ENCODE results near the gene IL11.

The IL11 gene

DNA sequence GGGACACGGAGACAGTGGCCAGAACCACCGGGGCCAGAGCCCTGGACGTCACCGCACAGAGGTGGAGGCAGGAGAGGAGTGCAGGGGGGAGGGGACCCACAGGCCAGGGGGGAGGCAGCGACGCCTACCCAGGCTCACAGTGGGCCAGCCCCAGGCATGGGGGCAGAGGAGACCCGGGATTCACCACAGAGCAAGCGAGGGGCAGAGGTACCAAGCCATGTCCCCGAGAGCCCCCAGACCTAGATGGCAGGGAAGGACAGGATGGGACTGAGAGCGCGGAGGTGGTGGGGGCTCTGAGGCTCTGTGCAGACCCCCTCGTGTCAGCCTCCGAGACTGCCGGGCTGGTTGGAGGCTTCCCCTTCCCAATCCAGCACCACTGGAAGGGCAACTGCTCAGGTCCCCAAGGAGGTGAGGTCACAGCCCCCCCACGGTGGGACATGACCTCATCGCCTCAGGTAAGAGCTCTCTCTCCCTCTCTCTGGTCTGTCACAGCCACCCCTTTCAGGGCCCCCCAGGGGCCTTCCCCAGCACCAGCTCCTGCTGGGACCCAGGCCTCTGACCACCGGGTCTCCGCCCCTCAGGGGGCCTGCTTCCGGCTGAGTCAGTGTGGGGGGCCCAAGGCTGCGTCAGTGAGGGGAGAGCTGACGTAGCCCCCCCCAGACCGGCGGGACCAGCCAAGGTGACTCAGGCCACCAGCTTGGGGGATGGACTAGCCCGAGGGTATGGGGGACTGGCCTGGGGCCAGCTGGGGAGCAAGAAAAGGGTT lies 2.2 kb upstream of the IL11 start:
- DNase-seq (ENCODE audit: low read depth) = no peak

DNA sequence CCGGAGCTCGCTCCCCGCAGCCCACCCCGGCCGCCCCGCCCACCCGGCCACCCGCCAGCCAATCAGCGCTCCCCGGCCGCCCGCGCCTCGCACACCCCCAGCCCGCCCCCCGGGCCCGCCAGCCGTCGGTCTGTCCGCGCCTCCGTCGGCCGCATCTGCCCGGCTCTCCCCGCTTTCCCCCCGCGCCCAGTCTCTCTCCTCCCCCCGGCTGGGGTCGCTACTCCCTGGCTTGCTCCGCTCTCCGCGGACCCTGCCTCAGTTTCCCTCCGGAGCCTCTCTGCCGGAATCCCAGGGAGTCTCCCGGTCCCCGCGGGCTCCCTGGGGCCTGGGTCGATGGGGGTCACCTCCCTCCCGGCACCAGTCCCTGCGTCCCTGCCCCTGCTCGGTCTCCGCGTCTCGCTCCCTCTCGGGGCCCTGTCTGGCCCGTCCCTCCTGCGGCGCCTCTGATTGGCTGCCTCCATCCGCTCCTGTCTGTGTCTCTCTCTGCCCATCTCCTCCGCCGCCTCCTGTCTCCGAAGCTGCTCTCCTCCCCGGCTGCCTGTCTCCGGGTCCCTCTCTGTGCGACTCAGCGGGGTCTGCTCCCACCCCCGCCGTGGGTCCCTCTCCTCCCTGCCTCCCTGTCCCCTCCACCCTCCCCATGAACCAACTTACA lies 484 bp downstream of the IL11 start:
- DNase-seq (ENCODE audit: low read depth) = no peak

DNA sequence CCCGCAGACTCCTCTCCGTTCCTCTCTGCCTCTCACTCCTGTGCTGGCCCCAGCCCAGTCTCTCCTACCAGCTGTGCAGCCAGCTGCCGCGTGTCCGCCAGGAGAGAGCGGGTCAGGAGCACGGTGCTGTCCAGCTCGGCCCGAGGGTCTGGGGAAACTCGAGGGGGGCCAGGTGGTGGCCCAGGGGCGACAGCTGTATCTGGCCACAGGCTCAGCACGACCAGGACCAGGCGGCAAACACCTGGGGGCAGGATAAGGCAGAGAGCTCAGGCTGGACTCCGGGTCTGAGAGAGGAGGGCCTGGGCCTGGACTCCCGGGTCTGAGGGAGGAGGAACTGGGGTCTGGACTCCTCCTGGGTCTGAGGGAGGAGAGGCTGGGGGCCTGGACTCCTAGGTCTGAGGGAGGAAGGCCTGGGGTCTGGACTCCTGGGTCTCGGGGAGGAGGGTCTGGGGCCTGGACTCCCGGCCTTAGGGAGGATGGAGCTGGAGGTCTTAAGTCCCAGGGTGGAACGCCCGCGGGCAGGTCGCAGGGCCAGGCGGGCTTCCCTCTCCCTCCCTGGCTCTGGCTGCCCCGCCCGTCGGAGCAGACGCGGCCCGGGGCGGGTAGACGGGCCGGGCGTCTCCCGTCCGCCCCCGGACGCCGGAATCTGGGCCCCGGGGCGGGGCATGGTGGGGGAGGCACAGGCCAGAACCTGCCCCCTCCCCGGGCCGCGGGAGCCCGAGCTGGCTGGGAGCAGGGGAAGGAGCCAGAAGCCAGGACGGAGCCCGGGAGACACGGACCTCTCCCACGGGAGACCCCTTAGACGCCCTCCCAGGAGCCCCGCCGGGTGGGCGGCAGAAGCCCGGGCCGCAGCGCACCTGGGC lies 1.3 kb downstream of the IL11 start:
- DNase-seq (ENCODE audit: low read depth) = no peak

DNA sequence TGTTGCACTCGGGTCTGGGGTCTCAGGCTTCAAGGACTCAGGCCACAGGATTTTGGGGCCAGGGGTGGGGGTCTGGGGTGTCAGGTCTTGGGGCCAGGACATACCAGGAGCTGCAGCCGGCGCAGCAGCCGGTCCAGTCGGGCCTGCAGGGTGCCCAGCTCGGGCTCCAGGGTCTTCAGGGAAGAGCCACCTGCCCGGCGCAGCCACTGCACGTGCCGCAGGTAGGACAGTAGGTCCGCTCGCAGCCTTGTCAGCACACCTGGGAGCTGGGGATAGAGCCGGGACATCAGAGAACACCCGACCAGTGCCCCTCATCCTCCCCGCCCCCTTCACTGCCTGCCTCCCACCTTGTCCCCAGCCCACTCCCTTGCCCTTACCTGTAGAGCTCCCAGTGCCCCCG lies 2.2 kb downstream of the IL11 start:
- DNase-seq (ENCODE audit: low read depth) = no peak

DNA sequence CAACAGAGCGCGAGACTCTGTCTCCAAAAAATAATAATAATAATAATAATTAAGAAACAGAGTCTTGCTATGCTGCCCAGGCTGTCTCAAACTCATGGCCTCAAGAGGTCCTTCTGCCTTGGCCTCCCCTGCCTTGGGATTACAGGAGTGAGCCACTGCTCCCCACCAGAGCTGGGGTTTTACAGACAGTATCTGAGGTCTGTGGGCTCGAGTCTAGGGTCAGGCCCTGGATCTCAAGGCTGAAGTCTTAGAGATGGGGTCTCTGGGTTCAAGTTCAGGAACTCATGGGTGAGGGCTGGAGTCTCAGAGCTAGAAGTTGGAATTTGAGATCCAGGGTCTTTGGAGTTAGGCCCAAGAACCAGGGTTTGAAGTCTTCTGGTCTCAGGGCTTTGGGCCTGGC lies 3.5 kb downstream of the IL11 start:
- DNase-seq (ENCODE audit: low read depth) = no peak

DNA sequence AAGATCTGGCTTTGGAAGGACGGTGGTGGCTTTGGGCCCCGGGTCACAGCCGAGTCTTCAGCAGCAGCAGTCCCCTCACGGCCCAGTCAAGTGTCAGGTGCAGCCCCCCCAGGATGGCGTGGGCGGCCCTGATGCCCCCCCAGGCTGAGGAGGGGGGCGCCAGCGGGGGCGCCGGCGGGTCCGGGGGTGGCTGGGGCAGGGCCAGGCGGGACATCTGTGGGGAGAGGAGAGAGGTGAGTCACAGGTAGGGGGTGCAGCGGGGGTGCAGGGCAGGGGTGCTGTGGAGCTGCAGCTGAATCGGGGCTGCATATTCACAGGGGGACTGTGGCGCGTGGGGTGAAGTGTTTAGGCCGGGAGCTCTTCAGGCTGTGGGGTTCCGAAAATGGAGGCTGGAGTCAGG lies 4.3 kb downstream of the IL11 start:
- DNase-seq (ENCODE audit: low read depth) = no peak

DNA sequence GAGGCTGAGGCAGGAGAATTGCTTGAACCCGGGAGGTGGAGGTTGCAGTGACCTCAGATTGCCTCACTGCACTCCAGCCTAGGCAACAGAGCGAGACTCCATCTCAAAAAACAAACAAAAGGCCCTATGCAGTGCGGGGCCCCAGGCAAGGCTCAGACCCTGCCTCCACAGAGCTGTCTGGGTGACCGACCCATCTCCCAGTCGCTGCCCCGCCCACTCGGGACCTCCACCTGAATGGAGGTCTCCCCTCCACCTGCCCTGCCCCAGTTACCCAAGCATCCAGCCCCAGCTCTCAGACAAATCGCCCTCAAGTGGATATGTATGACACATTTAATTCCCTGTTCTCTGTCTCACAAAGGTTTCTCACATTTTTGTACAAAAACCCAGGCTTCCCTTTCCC lies 5.0 kb downstream of the IL11 start:
- DNase-seq (ENCODE audit: low read depth) = no peak

DNA sequence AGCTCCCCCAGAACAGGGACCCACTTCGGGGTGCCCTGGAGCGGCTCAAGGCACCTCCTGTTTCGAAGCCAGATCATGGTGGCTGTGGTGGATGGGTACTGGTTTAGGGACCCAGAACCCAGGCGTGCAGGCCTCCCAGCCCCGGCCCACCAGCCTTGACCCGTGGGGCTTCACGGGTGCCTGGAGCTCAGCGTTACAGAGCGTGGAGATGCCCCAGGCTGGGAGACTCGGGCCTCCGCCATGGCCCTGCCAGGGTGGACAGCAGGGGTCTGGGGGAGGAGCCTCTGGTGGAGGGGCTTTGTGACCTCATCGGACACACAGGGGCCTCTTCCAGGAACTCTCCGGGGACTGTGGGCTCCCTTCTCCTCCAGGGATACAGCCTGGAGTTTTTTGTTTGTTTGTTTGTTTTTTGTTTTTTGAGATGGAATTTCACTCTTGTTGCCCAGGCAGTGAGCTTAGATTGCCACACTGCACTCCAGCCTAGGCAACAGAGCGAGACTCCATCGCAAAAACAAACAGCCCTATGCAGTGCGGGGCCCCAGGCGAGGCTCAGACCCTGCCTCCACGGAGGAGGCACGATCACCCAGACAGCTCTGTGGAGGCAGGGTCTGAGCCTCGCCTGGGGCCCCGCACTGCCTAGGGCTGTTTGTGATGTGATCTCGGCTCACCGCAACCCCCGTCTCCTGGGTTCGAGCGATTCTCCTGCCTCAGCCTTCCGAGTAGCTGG lies 7.1 kb downstream of the IL11 start, which contains the start of gene GARIN5B:
GARIN5B (minus strand) TSS at position 271 of the 727 bp plus-strand sequence; CDS start at position 77, 194 bp downstream.
- no peak for DNase-seq (ENCODE audit: low read depth)

DNA sequence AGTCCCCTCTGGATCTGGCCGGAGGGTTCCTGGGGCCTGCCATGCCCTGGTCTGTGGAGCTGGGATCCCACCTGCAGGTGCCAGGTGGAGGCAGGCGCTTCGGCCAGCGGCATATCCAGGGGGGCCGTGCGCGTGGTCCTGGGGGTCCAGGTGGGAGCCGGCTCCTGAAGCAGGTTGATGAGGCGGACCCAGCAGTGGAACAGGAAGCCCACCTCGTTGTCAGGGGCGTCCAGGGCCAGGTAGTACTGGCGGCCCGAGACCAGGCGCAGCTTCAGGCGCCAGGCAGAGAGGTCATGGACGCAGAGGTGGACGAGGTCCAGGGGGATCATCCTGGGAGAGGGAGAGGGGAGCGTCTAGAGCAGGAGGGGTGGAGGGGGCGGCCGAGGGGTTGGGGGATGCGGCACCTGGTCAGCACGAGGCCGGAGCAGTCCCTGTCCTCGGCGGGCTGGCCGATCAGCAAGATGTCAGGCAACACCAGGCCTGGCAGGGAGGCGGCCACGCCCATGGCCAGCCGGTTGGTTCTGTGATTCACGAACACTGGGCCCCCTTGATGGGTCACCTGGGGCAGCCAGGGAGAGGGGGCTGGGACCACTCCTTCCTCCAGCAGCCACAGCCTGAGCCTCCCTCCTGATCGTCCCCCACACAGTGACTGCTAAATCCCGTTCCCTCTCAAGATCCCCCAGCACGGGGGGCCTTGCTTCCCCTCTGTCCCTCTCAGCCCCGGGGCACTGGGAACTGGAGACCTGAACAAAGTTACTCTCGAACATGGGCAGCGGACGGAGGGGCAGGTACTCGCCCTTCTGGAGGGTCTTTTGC lies 7.9 kb downstream of the IL11 start:
- no peak for DNase-seq (ENCODE audit: low read depth)

DNA sequence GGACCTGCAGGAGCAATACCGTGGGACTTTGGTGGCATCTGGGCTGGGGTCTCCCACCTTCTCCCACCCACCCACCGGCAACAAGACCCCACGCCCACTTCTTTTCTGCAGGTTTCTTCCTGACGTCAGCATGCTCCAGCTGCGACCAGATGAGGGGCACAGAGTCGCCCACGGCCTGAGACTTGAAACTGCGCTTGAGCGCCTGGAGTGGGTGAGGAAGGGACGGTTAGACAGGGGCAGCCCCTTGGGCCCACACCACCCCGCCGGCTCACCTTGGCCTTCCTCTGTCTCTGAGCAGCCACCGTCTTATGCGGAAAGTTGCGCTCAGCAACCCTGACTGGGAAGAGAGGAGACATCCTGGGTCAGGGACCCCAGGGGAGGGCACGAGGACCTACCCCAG lies 9.4 kb downstream of the IL11 start:
- no peak for DNase-seq (ENCODE audit: low read depth)

DNA sequence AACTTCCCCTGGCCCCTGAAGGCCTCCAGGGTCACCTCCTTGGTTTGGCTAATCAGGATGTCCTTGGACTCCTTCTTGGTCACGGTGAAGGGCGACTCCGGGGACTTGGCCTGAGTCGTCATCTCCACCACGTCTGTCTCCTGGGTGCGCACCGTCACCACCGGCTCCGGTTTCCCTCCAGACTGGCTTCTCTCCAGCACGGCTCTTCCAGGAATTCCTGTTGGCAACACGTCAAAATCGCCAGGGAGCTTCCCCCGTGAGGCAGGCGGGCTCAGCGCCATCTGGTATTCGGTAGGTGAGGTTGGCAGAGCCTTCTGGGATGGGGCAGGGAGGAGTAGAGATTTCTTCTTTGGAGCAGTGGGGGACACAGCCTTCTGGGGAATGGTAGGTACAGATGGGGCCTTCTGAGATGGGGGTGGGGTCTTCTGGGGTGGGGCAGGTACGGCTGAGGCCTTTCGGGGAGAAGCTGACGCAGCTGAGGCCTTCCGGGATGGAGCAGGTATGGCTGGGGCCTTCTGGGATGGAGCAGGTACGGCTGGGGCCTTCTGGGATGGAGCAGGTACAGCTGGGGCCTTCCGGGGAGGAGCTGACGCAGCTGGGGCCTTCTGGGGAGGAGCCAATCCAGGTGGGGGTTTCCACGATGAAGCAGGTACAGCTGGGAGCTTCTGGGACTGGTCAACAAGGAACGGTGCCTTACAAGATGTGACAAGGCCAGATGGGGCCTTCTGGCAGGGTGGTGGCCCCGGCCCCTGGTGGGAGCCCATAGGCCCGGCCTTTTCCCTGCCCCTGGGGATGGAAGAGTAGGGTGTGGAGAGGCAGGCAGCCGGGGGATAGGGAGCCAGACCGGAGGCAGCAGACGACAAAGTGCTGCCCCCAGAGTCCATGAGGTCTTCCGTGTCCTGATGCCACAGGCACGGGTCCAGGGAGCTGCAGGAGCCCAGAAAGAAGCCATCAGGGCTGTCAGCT lies 11.0 kb downstream of the IL11 start:
- DNase-seq (ENCODE audit: low read depth) = no peak

DNA sequence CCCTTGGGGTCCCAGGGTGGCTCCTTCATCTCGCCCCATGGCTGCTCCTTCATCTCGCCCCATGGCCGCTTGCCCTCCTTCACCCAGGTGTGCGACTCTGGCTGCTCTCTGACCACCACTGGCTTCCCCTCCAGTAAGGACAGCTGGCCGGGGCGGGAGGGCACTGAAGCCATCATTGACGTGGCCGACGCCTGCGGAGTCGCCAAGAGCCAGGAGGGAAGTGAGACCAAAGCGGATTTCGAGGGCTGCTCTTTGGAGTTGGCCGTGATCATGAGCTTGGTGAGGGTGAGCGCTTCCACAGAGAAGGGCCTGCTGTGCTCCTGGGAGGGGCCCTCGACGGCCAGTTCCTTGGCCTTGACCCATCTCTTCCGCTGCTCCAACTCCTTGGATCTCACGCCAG lies 11.8 kb downstream of the IL11 start:
- DNase-seq (ENCODE audit: low read depth) = no peak

DNA sequence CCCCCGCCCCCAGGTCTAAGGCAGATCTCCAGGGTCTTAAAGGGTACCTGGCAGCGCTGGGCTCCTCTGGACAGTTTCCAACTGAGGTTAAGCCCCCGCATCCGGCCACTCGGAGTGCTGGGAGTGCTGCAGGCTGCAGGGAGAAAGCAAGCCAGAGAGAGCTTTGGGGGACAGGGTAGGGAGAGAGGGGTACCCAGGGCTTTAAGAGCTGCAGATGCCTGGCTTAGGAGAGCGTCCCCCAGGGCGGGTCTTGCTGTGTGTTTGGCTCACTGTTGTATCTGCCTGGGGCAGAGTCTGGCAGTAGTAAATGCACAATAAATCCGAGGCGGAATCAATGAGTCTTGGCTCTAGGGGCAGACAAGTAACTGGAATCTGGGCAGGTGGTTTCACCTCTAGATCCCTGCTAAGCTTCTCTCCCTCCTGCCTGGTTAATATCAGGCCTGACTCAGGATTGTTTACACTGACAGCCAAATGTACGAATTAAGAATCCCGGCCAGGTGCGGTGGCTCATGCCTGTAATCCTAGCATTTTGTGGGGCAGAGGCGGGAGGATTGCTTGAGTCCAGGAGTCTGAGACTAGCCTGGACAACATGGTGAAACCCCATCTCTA lies 14.9 kb downstream of the IL11 start:
- no peak for DNase-seq (ENCODE audit: low read depth)

DNA sequence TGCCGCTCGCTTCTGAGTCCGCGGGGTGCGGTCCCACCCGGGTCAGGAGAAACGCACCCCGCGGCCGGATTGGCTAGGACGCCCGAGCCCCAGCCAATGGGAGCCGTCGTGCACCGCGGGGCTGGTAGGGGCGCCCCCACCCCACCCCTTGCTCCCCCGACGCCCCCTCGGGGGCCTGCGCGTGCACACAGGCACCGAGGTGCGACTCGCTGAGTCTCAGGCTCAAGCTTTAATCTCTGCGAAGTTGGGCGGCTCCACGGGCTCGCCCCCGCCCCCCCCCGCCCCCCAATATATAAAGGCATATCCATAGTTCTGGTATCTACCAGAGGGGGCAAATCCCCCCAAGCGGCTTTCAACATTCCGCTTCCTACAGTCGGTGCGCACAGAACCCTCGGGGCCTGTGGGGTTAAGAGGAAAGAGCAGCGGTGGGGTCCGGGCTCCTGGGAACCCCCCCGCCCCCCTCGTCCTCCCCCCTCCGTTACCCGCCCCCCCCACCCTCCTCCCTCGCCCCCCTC lies 15.5 kb downstream of the IL11 start, which contains the start of gene COX6B2:
COX6B2 (minus strand) TSS at position 22 of the 515 bp plus-strand sequence. CDS start 198 bp downstream, outside the sequence.
- no peak for DNase-seq (ENCODE audit: low read depth)

DNA sequence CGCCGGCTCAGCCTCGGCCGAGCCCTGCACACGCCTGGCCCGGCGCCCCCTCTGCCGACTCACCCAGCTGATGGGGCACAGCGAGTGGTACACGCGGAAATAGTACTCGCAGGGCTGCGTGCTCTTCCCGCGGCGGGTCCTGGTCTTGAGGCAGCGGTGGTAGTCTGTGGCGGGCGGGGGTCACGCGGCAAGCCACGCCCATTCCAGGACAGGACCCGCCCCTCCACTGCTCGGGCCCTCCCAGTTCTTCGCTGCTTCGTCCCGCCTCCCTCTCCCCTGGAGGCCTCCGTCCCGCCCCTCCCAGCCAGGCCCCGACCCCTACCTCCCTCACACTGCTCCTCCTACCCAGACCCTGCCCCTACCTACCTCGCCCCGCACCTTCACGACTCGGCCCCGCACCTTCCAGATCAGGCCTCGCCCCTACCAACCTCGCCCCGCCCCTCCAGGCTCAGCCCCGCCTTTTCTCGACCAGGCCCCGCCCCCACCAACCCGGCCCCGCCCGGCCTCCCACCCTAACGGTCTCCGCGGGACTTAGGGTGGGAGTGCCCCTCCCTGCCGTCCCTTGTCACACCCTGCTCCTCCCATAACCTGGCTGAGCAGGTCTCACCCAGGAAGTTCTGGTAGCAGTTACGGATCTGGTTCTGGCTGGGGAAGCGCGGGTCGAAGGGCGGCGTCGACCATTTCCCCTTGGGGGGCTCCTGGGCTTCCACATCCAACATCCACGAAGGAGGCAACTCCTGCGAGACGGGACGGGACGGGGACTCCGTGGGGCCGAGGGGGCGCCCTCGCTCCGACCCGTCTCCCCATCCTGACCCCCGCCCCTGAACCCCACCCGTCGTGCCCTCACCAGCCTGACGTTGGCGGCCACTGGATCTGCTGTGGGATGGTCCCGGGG lies 16.2 kb downstream of the IL11 start:
- peak; percentile 29 for DNase-seq (ENCODE audit: low read depth)

DNA sequence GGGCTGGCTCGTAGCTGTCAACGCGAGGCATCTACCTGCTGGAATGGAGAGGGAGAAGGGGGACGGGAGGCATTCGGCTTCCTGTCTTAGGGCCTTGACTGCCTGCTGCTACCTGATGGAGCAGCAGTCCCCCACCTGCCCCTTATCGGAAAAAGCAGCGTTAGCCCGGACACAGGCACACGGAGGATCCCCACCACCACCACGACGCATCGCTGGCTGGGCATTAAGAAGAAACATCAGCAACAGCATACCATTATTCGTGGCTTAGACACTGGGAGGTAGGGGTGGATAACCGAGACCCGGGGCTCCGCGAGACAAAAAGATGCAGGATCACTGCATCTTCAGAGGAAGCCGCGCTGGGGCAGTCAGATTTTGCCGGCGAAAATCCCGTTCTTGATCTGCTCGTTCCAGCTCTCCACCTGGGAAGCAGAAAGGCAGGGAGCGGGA lies 16.9 kb downstream of the IL11 start:
- no peak for DNase-seq (ENCODE audit: low read depth)

DNA sequence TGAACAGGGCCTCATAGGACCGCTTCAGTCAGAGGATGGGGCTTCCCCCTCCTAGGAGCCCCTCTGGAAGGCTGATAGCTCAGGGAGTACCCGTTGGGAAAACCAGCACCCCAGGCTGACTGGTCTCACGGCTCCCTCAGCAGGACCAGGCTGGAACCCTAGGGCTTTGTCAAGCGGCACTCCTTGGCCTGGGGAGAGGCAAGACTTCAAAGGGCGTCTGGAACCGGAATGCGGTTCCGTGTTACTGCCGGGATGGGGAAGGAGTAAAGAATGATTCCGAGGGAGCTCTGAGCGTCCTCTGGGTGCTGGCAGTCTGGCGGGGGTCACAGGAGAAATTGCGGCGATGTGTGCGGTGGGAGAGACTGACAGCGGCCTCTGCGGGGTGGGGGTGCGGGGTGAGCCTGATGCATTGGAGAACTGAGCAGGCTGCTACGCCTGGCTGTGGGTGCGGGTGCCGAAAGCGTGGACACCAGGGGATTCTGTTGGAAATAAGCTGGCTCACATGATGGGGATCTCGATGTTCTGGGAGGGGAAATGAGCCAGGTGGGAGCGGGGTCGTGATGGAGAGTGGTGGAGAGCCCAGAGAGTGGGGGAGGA lies 17.6 kb downstream of the IL11 start:
- no peak for DNase-seq (ENCODE audit: low read depth)

DNA sequence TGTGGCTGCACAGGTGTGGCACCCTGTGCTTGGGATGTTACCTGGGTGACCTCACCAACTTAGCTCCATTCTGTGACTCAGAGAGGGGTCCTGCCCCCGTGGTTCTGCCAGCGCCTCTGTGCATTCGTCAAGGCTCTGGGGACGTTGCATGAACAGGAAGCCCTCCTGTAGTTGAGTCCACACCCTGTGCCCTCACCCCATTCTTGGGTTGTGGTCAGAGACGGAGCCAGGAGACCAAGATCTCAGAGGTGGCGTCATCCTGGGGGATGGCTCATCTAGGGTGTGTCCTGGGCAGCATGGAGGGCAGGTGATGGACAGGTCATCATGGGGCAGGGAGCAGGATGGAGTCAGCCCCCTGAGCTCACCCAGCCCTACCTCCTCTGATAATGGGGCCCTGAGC lies 18.2 kb downstream of the IL11 start:
- DNase-seq (ENCODE audit: low read depth) = no peak
